Thyroid gland (tissue), 4 donors: ENCODE data around the gene CHN2. TPM values are rescaled to one million over a fixed set of nuclear protein-coding genes. Genes with fewer than 3 reads are reported as not detected.

Experiments used
- DNase-seq, 2 donors: peaks; one replicate each; pipeline ENCODE4 v3.0.0-alpha.2; 2019
- H3K27ac ChIP-seq, 3 donors: fragments of 200-600 bp; sonication (generic); 1 replicate in 2 of 3; 2 replicates in 1 of 3; pipeline ENCODE4 v1.5.1; 2016 to 2019; ENCODE audit warnings: mild to moderate bottlenecking in 1 of 3, moderate library complexity in 1 of 3
- H3K27me3 ChIP-seq: fragments of 200-600 bp; sonication (generic); one replicate; pipeline ENCODE4 v1.5.1; 2019
- H3K36me3 ChIP-seq, 2 donors: fragments of 200-600 bp; sonication (generic); one replicate each; pipeline ENCODE4 v1.5.1; 2016 to 2019
- H3K4me1 ChIP-seq, 2 donors: fragments of 200-600 bp; sonication (generic); one replicate each; pipeline ENCODE4 v1.5.1; 2017 to 2019
- H3K4me3 ChIP-seq, 3 donors: fragments of 200-600 bp; sonication (generic); replicated peaks in 1 of 3; 1 replicate in 2 of 3; 2 replicates in 1 of 3; pipeline ENCODE4 v1.5.1; 2016; ENCODE audit warnings: mild to moderate bottlenecking in 1 of 3
- H3K9me3 ChIP-seq: fragments of 200-600 bp; sonication (generic); one replicate; pipeline ENCODE4 v1.5.1; 2017
- CTCF ChIP-seq, 6 experiments: fragments of 200-600 bp in 3 of 6; fragments of 450-650 bp in 3 of 6; sonication (generic) in 3 of 6; IDR thresholded peaks; one replicate each; pipeline ENCODE4 v1.5.1; 2016 to 2019; ENCODE audit warnings: antibody characterized with exemption in 6 of 6, mild to moderate bottlenecking in 2 of 6, inconsistent platforms in 1 of 6, moderate library complexity in 1 of 6
- POLR2A ChIP-seq, 2 donors: fragments of 450-650 bp; IDR thresholded peaks; one replicate each; pipeline ENCODE4 v1.6.1; 2017; ENCODE audit warnings: antibody characterized with exemption in 2 of 2, mild to moderate bottlenecking in 2 of 2, moderate library complexity in 1 of 2
- WGBS, 2 donors: methylation state at CpG; one replicate each; pipeline ENCODE4 v1.1.5; 2017; 5-methylcytosine and 5-hydroxymethylcytosine counted together
- intact Hi-C: fragments of 100-400 bp; cut with DNase I; formaldehyde crosslinking; loops from one replicate; pipeline ENCODE4 v1.15.1; 2023
- total RNA-seq, 4 donors: library from RNA; depleted of rRNA; stranded (reverse); fragments of >200 nt; gene quantifications; one replicate each; pipeline ENCODE4 v1.2.3, GENCODE V29; 2016

The CHN2 gene
- total RNA-seq, 4 donors from 2014 or later = 11.7 to 54.3 (median 41.4) TPM

- TF ChIP-seq CTCF (IDR thresholded peaks at IDR 0.05) = no peak
- TF ChIP-seq POLR2A (IDR thresholded peaks at IDR 0.05) = no peak
- DNase-seq = no peak
- 95 to 100% methylated on average over 4 of the region's 4 CpGs for WGBS, 2 donors
- Histone ChIP-seq H3K4me1 (no peaks in the 10 kb centered on the region), H3K9me3 (no peaks in the 10 kb centered on the region), H3K36me3 (no peaks in the 10 kb centered on the region), H3K27ac (no peak overlapping the region), H3K4me3 (no peak overlapping the region), H3K27me3 (no peaks in the 10 kb centered on the region)
- intact Hi-C loops = no loop called here
These were observed 315.5 kb downstream of the CHN2 start for GRCh38 chr7:29510028-29510427.

GRCh38 chr7:29511337-29511736 lies 316.8 kb downstream of the CHN2 start:
- DNase-seq = no peak
- Histone ChIP-seq H3K4me3 (no peak overlapping the region), H3K36me3 (no peaks in the 10 kb centered on the region), H3K27ac (no peak overlapping the region), H3K4me1 (no peaks in the 10 kb centered on the region), H3K27me3 (no peaks in the 10 kb centered on the region), H3K9me3 (no peaks in the 10 kb centered on the region)
- TF ChIP-seq POLR2A (IDR thresholded peaks at IDR 0.05) (no peak), CTCF (IDR thresholded peaks at IDR 0.05) (no peak)
- WGBS, 2 donors = 52 to 79% methylated on average over 1 of the region's 1 CpG
- intact Hi-C loops = no loop called here

- Histone ChIP-seq H3K4me1 (no peaks in the 10 kb centered on the region), H3K27ac (no peak overlapping the region), H3K4me3 (no peak overlapping the region), H3K9me3 (no peaks in the 10 kb centered on the region), H3K27me3 (no peaks in the 10 kb centered on the region), H3K36me3 (no peaks in the 10 kb centered on the region)
- DNase-seq = no peak
- TF ChIP-seq POLR2A (IDR thresholded peaks at IDR 0.05) = no peak
- no peak for TF ChIP-seq CTCF (IDR thresholded peaks at IDR 0.05)
- intact Hi-C loops = no loop called here
- WGBS, 2 donors = 61 to 71% methylated on average over 8 of the region's 8 CpGs
These were observed 317.3 kb downstream of the CHN2 start for GRCh38 chr7:29511851-29512250.

- no peak for TF ChIP-seq CTCF (IDR thresholded peaks at IDR 0.05)
- TF ChIP-seq POLR2A (IDR thresholded peaks at IDR 0.05) = no peak
- Histone ChIP-seq H3K27me3 (no peaks in the 10 kb centered on the region), H3K9me3 (no peaks in the 10 kb centered on the region), H3K4me3 (no peak overlapping the region), H3K27ac (no peak overlapping the region), H3K4me1 (no peaks in the 10 kb centered on the region), H3K36me3 (no peaks in the 10 kb centered on the region)
- intact Hi-C loops = no loop called here
- no peak for DNase-seq
- WGBS, 2 donors = 94 to 99% methylated on average over 2 of the region's 2 CpGs
These were observed 321.9 kb downstream of the CHN2 start for GRCh38 chr7:29516491-29516890.

GRCh38 chr7:29518616-29519015 lies 324.0 kb downstream of the CHN2 start:
- Histone ChIP-seq H3K4me1 (no peaks in the 10 kb centered on the region), H3K27me3 (no peaks in the 10 kb centered on the region)
- TF ChIP-seq POLR2A (IDR thresholded peaks at IDR 0.05) (no peak), CTCF (IDR thresholded peaks at IDR 0.05) (no peak)

More at GRCh38 chr7:29518616-29519015, 324.0 kb downstream of the CHN2 start:
- intact Hi-C loops = no loop called here
- no peak overlapping the region for H3K4me3 ChIP-seq
- no peaks in the 10 kb centered on the region for H3K36me3 ChIP-seq
- DNase-seq = no peak
- WGBS, 2 donors = 83 to 89% methylated on average over 1 of the region's 1 CpG
- no peak overlapping the region for H3K27ac ChIP-seq
- no peaks in the 10 kb centered on the region for H3K9me3 ChIP-seq
